A673 (cell line): Measurements from ENCODE around the gene CCER1. TPM values are rescaled to one million over a fixed set of nuclear protein-coding genes. Genes with fewer than 3 reads are reported as not detected.

Source experiments
- BruUV-seq: library from RNA; stranded (reverse); fragments of 400-500 nt; replicated peaks from 2 replicates; lab custom pipeline; 2021; lab: Mats Ljungman, UMichigan
- CTCF ChIA-PET: fragments of 300-600 bp; sonication (Branson Sonifier 250); formaldehyde crosslinking; loops from one replicate; lab custom pipeline; 2022; ENCODE audit warnings: antibody characterized with exemption; lab: Charles Lee
- POLR2A ChIA-PET: fragments of 300-600 bp; sonication (Branson Sonifier 250); formaldehyde crosslinking; loops from one replicate; lab custom pipeline; 2022; ENCODE audit warnings: antibody characterized with exemption; ENCODE audit not compliant: low non-redundant PET; lab: Charles Lee
- DNase-seq: peaks from one replicate; pipeline ENCODE4 v3.0.0-alpha.2; 2015; ENCODE audit warnings: low spot score
- H3K27ac ChIP-seq: fragments of 200-600 bp; sonication (generic); 2 replicates; pipeline ENCODE4 v1.5.1; 2016; ENCODE audit warnings: mixed run types, low read depth, mild to moderate bottlenecking, mixed read lengths, antibody characterized with exemption, low read length; ENCODE audit not compliant: poor library complexity, severe bottlenecking
- H3K27me3 ChIP-seq: fragments of 200-600 bp; sonication (generic); replicated peaks from 2 replicates; pipeline ENCODE4 v1.6.1; 2017; ENCODE audit warnings: mixed run types, low read depth, mild to moderate bottlenecking, mixed read lengths, antibody characterized with exemption, low read length; ENCODE audit not compliant: insufficient read depth, poor library complexity
- H3K36me3 ChIP-seq: fragments of 200-600 bp; sonication (generic); 2 replicates; pipeline ENCODE4 v1.6.1; 2016; ENCODE audit warnings: mixed run types, mild to moderate bottlenecking, mixed read lengths, antibody characterized with exemption, low read length; ENCODE audit not compliant: insufficient read depth, poor library complexity, severe bottlenecking
- H3K4me1 ChIP-seq: fragments of 200-600 bp; sonication (generic); 2 replicates; pipeline ENCODE4 v1.6.1; 2017; ENCODE audit warnings: mixed run types, mild to moderate bottlenecking, mixed read lengths, antibody characterized with exemption, low read length; ENCODE audit not compliant: insufficient read depth, poor library complexity, severe bottlenecking
- H3K4me3 ChIP-seq: fragments of 200-600 bp; sonication (generic); 2 replicates; pipeline ENCODE4 v1.5.1; 2016; ENCODE audit warnings: low read depth, mixed run types, mild to moderate bottlenecking, mixed read lengths, low read length; ENCODE audit not compliant: poor library complexity, severe bottlenecking
- H3K9me3 ChIP-seq: fragments of 200-600 bp; sonication (generic); 2 replicates; pipeline ENCODE4 v1.6.1; 2016; ENCODE audit warnings: mixed run types, low read depth, mild to moderate bottlenecking, mixed read lengths, antibody characterized with exemption, low read length; ENCODE audit not compliant: poor library complexity, severe bottlenecking
- EZH2 ChIP-seq: fragments of 200-600 bp; sonication (generic); IDR thresholded peaks from 2 replicates; pipeline ENCODE4 v1.6.1; 2017; ENCODE audit warnings: borderline replicate concordance, low read depth, mild to moderate bottlenecking, mixed read lengths, antibody characterized with exemption, low read length; ENCODE audit not compliant: poor library complexity, severe bottlenecking
- intact Hi-C: fragments of 100-400 bp; cut with micrococcal nuclease; formaldehyde crosslinking; loops from one replicate; pipeline ENCODE4 v1.10.0; 2022; ENCODE audit not compliant: unreplicated experiment
- total RNA-seq: library from RNA; stranded (reverse); gene quantifications from 2 replicates; pipeline ENCODE4 v1.2.3, GENCODE V29; 2021
- TF ChIP-seq, protein P1 (sequence below): fragments of 300-800, 200-600 bp; sonication (generic); conservative IDR thresholded peaks from 2 replicates; pipeline ENCODE4 v1.5.1; 2017; ENCODE audit warnings: low read depth, mild to moderate bottlenecking, antibody characterized with exemption, low read length, moderate library complexity, mixed read lengths

The CCER1 gene
- total RNA-seq, 1 experiment from 2014 or later: not detected

DNA sequence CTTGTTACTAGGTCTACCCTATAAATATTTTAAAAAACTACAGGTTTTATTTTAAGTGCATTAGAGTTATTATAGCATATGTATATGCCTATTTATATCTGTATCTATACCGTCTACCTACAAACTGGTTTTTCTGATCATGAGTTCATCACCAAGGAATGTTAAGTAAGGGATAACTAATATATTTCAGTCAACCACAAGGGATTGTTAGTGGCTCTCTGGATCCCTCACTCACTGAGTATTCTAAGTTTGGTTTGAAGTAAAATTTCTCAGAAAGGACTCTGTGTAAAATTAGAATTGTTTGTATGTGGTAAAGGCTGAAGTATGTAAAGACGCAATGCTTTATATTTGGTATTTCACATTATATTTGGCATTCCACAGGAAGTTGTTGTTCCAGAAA is 45.0 kb upstream of the CCER1 start:
- no peak for DNase-seq
- TF ChIP-seq EZH2: no peak
- TF ChIP-seq, protein P1, sequence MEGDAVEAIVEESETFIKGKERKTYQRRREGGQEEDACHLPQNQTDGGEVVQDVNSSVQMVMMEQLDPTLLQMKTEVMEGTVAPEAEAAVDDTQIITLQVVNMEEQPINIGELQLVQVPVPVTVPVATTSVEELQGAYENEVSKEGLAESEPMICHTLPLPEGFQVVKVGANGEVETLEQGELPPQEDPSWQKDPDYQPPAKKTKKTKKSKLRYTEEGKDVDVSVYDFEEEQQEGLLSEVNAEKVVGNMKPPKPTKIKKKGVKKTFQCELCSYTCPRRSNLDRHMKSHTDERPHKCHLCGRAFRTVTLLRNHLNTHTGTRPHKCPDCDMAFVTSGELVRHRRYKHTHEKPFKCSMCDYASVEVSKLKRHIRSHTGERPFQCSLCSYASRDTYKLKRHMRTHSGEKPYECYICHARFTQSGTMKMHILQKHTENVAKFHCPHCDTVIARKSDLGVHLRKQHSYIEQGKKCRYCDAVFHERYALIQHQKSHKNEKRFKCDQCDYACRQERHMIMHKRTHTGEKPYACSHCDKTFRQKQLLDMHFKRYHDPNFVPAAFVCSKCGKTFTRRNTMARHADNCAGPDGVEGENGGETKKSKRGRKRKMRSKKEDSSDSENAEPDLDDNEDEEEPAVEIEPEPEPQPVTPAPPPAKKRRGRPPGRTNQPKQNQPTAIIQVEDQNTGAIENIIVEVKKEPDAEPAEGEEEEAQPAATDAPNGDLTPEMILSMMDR: no peak
- H3K9me3 ChIP-seq: no peaks in the 10 kb centered on the region
- no peaks in the 10 kb centered on the region for H3K4me1 ChIP-seq
- no peak overlapping the region for H3K27ac ChIP-seq
- ChIA-PET CTCF (no interaction called here), POLR2A (no interaction called here)
- no peaks in the 10 kb centered on the region for H3K27me3 ChIP-seq
- intact Hi-C loops: no loop called here
- H3K36me3 ChIP-seq: no peaks in the 10 kb centered on the region
- no peak overlapping the region for H3K4me3 ChIP-seq
- BruUV-seq: no TSS peak

DNA sequence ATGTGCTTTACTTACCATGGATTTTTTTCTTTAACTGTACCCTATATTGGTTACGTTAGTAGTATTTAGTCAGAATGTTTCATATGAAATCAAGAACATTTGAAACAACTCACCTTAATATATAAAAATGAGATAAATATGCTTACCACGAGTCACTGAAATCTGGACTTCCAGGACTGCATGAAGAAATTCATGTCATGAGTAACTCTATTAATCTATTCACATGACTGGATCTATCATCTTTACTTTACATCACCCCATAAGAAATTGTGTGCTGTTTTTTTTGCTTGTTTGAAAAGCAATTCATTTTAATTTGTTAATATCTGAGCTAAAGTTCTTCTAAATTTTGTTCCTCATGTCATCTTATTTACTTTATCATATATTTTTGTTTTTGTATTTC is 44.6 kb upstream of the CCER1 start:
- H3K4me1 ChIP-seq: no peaks in the 10 kb centered on the region
- no peak overlapping the region for H3K4me3 ChIP-seq
- H3K36me3 ChIP-seq: no peaks in the 10 kb centered on the region
- intact Hi-C loops: no loop called here
- no peak for DNase-seq
- TF ChIP-seq EZH2: no peak
- TF ChIP-seq, protein P1: no peak
- no peak overlapping the region for H3K27ac ChIP-seq
- no peaks in the 10 kb centered on the region for H3K9me3 ChIP-seq
- no TSS peak for BruUV-seq
- H3K27me3 ChIP-seq: no peaks in the 10 kb centered on the region
- CTCF ChIA-PET: no interaction called here
- POLR2A ChIA-PET: no interaction called here

DNA sequence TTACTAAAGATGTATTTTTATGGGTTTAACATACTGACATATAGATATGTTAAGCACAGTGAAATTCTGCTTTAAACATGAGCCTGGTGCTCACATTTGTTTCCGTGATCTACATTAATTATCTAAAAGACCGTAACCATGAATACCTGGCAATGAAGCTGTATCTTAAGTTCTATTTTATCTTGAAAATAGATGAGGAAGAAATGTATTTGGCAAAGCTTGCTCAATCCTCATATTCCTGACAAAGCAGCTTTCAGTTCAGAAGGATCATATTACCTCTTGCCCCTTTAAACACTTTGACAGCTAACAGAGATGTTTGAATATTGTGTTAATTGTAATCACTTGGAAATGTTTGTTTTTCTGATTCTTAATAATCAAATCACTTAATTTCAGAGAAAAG is 40.0 kb upstream of the CCER1 start:
- H3K4me3 ChIP-seq: no peak overlapping the region
- BruUV-seq: no TSS peak
- TF ChIP-seq EZH2: no peak
- TF ChIP-seq, protein P1: no peak
- H3K27ac ChIP-seq: no peak overlapping the region
- H3K4me1 ChIP-seq: no peaks in the 10 kb centered on the region
- intact Hi-C loops: no loop called here
- CTCF ChIA-PET: no interaction called here
- no peaks in the 10 kb centered on the region for H3K36me3 ChIP-seq
- H3K9me3 ChIP-seq: no peaks in the 10 kb centered on the region
- DNase-seq: no peak
- POLR2A ChIA-PET: no interaction called here
- no peaks in the 10 kb centered on the region for H3K27me3 ChIP-seq
